Embryonic facial prominence (tissue), 1 donor: ENCODE results near the gene CRYGD.

Source experiments
- DNase-seq: peaks from one replicate; pipeline ENCODE4 v3.0.0-alpha.2; 2016; ENCODE audit errors: extremely low spot score

The CRYGD gene

GRCh38 chr2:208083807-208084206, 40.5 kb downstream of the CRYGD start:
- no peak for DNase-seq

- DNase-seq: no peak
These were observed 47.0 kb downstream of the CRYGD start for GRCh38 chr2:208077276-208077675.

GRCh38 chr2:208074610-208075356, 49.5 kb downstream of the CRYGD start:
- no peak for DNase-seq

- no peak for DNase-seq
These were observed 52.0 kb downstream of the CRYGD start for GRCh38 chr2:208072250-208072892.
